B cell (primary cell): ENCODE measurements around the gene ZCWPW2. TPM values are rescaled to one million over a fixed set of nuclear protein-coding genes. Genes with fewer than 3 reads are reported as not detected.

Source experiments
- ATAC-seq: fragments of 200-7000 bp; cut with Tn5 transposase; one replicate; pipeline ENCODE4 v1.10.0; 2021; ENCODE audit warnings: low read depth, mild to moderate bottlenecking, moderate number of reproducible peaks, moderate library complexity
- CTCF ChIA-PET: fragments of 350-600 bp; sonication (Branson Sonifier 250); formaldehyde crosslinking; loops from one replicate; lab custom pipeline; 2021; ENCODE audit warnings: antibody characterized with exemption, inconsistent platforms; lab: Charles Lee
- POLR2A ChIA-PET: fragments of 350-600 bp; sonication (Branson Sonifier 250); formaldehyde crosslinking; loops from one replicate; lab custom pipeline; 2021; ENCODE audit warnings: antibody characterized with exemption; lab: Charles Lee
- DNase-seq: peaks from one replicate; pipeline ENCODE4 v3.0.0; 2013
- H2AFZ ChIP-seq: 2 replicates; pipeline ENCODE4 v1.6.1; 2012; ENCODE audit warnings: mild to moderate bottlenecking, low read depth, low read length; ENCODE audit not compliant: insufficient read depth, poor library complexity, severe bottlenecking
- H3K27ac ChIP-seq, 2 donors: 1 replicate in 1 of 2; 2 replicates in 1 of 2; pipeline ENCODE4 v1.5.1; 2012 to 2013; ENCODE audit warnings: low read length in 2 of 2, mild to moderate bottlenecking in 2 of 2, moderate library complexity in 1 of 2
- H3K27me3 ChIP-seq, 4 experiments: fragments of 200-600 bp in 1 of 4; sonication (generic) in 1 of 4; replicated peaks in 1 of 4; 1 replicate in 2 of 4; 2 replicates in 2 of 4; pipeline versions ENCODE4 v1.6.1 to v1.7.0; 2013 to 2016; ENCODE audit warnings: low read length in 3 of 4, mild to moderate bottlenecking in 2 of 4, mixed read lengths in 1 of 4, moderate library complexity in 1 of 4; ENCODE audit not compliant: insufficient read depth in 4 of 4, control insufficient read depth in 3 of 4; ENCODE audit errors: control extremely low read depth in 1 of 4
- H3K36me3 ChIP-seq, 2 experiments: replicated peaks in 1 of 2; 1 replicate in 1 of 2; 2 replicates in 1 of 2; pipeline versions ENCODE4 v1.6.1 to v1.7.1; 2013; ENCODE audit warnings: low read length in 1 of 2; ENCODE audit not compliant: insufficient read depth in 2 of 2, control insufficient read depth in 1 of 2; ENCODE audit errors: control extremely low read depth in 1 of 2, extremely low read depth in 1 of 2
- H3K4me1 ChIP-seq, 2 donors: fragments of 200-600 bp in 1 of 2; sonication (generic) in 1 of 2; 1 replicate in 1 of 2; 2 replicates in 1 of 2; pipeline versions ENCODE4 v1.5.1 to v1.6.1; 2013 to 2017; ENCODE audit warnings: low read length in 2 of 2; ENCODE audit not compliant: control insufficient read depth in 2 of 2, insufficient read depth in 2 of 2
- H3K4me2 ChIP-seq: replicated peaks from 2 replicates; pipeline ENCODE3; 2012; ENCODE audit warnings: mild to moderate bottlenecking, low read depth, low read length; ENCODE audit not compliant: poor library complexity, severe bottlenecking
- H3K4me3 ChIP-seq, 5 experiments: fragments of 200-600 bp in 1 of 5; sonication (generic) in 1 of 5; 1 replicate in 3 of 5; 2 replicates in 2 of 5; pipeline versions ENCODE4 v1.5.1 to v1.7.0; 2011 to 2016; ENCODE audit warnings: low read length in 4 of 5, mild to moderate bottlenecking in 4 of 5, low read depth in 2 of 5, control low read depth in 1 of 5, moderate library complexity in 1 of 5; ENCODE audit not compliant: insufficient read depth in 1 of 5; ENCODE audit errors: control extremely low read depth in 1 of 5, extremely low read depth in 1 of 5
- H3K79me2 ChIP-seq: fragments of 200-600 bp; sonication (generic); one replicate; pipeline ENCODE4 v1.6.0; 2016; ENCODE audit warnings: low read length; ENCODE audit not compliant: control insufficient read depth, insufficient read depth
- H3K9ac ChIP-seq: fragments of 200-600 bp; sonication (generic); 2 replicates; pipeline ENCODE4 v1.6.1; 2017; ENCODE audit warnings: mild to moderate bottlenecking, low read length, moderate library complexity
- H3K9me3 ChIP-seq, 3 donors: one replicate each; pipeline versions ENCODE4 v1.6.1 to v1.7.1; 2013; ENCODE audit warnings: low read length in 2 of 3; ENCODE audit not compliant: control insufficient read depth in 2 of 3, insufficient read depth in 1 of 3; ENCODE audit errors: control extremely low read depth in 1 of 3
- H4K20me1 ChIP-seq: 2 replicates; pipeline ENCODE4 v1.6.0; 2012; ENCODE audit warnings: mild to moderate bottlenecking, low read length; ENCODE audit not compliant: insufficient read depth, control insufficient read depth, poor library complexity, severe bottlenecking
- H3K27ac Mint-ChIP-seq: one replicate; pipeline ENCODE4 v1.8.0; 2021; ENCODE audit warnings: mixed read lengths
- H3K27me3 Mint-ChIP-seq: one replicate; pipeline ENCODE4 v1.8.0; 2021; ENCODE audit warnings: mixed read lengths
- H3K4me1 Mint-ChIP-seq: one replicate; pipeline ENCODE4 v1.8.0; 2021; ENCODE audit warnings: mixed read lengths
- H3K4me3 Mint-ChIP-seq: one replicate; pipeline ENCODE4 v1.8.0; 2021; ENCODE audit warnings: mixed read lengths
- H3K9me3 Mint-ChIP-seq: one replicate; pipeline ENCODE4 v1.8.0; 2022; ENCODE audit warnings: mixed read lengths; ENCODE audit not compliant: insufficient read depth
- CTCF ChIP-seq: fragments of 200-600 bp; IDR thresholded peaks from one replicate; pipeline ENCODE4 v1.8.0; 2022; ENCODE audit warnings: antibody characterized with exemption, mild to moderate bottlenecking
- EZH2 ChIP-seq: IDR thresholded peaks from 2 replicates; pipeline ENCODE4 v1.6.1; 2012; ENCODE audit warnings: borderline replicate concordance, low read depth, mild to moderate bottlenecking, moderate library complexity, low read length; ENCODE audit not compliant: insufficient read depth, poor library complexity, severe bottlenecking
- WGBS: methylation state at CpG from one replicate; pipeline ENCODE4 v1.1.5; 2013; ENCODE audit warnings: missing lambda C conversion rate; ENCODE audit not compliant: insufficient coverage; 5-methylcytosine and 5-hydroxymethylcytosine counted together
- intact Hi-C: fragments of 100-400 bp; cut with micrococcal nuclease; formaldehyde crosslinking; loops from one replicate; pipeline ENCODE4 v1.10.0; 2022
- polyA plus RNA-seq: library from polyadenylated mRNA; depleted of rRNA; stranded (reverse); fragments of >200 nt; gene quantifications from 2 replicates; pipeline ENCODE4 v1.2.3, GENCODE V29; 2012
- total RNA-seq, 2 donors: library from RNA; stranded (reverse); fragments of 120-200 nt in 1 of 2; gene quantifications; 1 replicate in 1 of 2; 2 replicates in 1 of 2; pipeline versions ENCODE4 v1.2.3 to v1.2.4, GENCODE V29; 2013 to 2022

ZCWPW2 gene
- total and polyA plus RNA-seq, 2 donors (not counting 1 experiment from before 2014, with no cell fraction given): not detected

- ChIA-PET POLR2A (no interaction called here), CTCF (interaction anchor here (0.6 kb wide), 1 partner anchor 764 kb away, joined by 3 read pairs; no protein-coding TSS in a partner anchor)
- H3K4me1 ChIP-seq: no peaks in the 10 kb centered on the region
- no peak for ATAC-seq
- H3K4me3 ChIP-seq: no peak overlapping the region
- no peak overlapping the region for H2AFZ ChIP-seq
- no peaks in the 10 kb centered on the region for H4K20me1 ChIP-seq
- no peaks in the 10 kb centered on the region for H3K27me3 ChIP-seq
- no peak overlapping the region for H3K27ac ChIP-seq
- TF ChIP-seq EZH2 (no peak), CTCF (peak; percentile 53)
- no peaks in the 10 kb centered on the region for H3K9me3 ChIP-seq
- H3K79me2 ChIP-seq: no peaks in the 10 kb centered on the region
- intact Hi-C loops: no loop called here
- H3K4me2 ChIP-seq: no peak overlapping the region
- no peaks in the 10 kb centered on the region for H3K27me3 Mint-ChIP-seq
- DNase-seq: no peak
- no peak overlapping the region for H3K27ac Mint-ChIP-seq
- H3K4me3 Mint-ChIP-seq: no peak overlapping the region
- no peaks in the 10 kb centered on the region for H3K36me3 ChIP-seq
- H3K9ac ChIP-seq: no peak overlapping the region
- peaks cover 8% of the 10 kb centered on the region for H3K9me3 Mint-ChIP-seq
- no peaks in the 10 kb centered on the region for H3K4me1 Mint-ChIP-seq
Observed at GRCh38 chr3:28476194-28476593, 127.7 kb downstream of the ZCWPW2 start.

- ATAC-seq: no peak
Observed at GRCh38 chr3:28476764-28477163, 128.2 kb downstream of the ZCWPW2 start.

More at GRCh38 chr3:28476764-28477163, 128.2 kb downstream of the ZCWPW2 start:
- Mint-ChIP-seq H3K4me3 (no peak overlapping the region), H3K4me1 (no peaks in the 10 kb centered on the region), H3K27ac (no peak overlapping the region), H3K9me3 (peaks cover 8% of the 10 kb centered on the region), H3K27me3 (no peaks in the 10 kb centered on the region)
- no peak overlapping the region for H3K4me3 ChIP-seq
- ChIA-PET CTCF (interaction anchor here (0.6 kb wide), 1 partner anchor 765 kb away, joined by 3 read pairs; no protein-coding TSS in a partner anchor), POLR2A (no interaction called here)
- no peaks in the 10 kb centered on the region for H3K36me3 ChIP-seq
- H3K4me2 ChIP-seq: no peak overlapping the region
- intact Hi-C loops: no loop called here
- no peak for TF ChIP-seq CTCF
- no peak for TF ChIP-seq EZH2
- no peaks in the 10 kb centered on the region for H3K27me3 ChIP-seq
- no peaks in the 10 kb centered on the region for H3K9me3 ChIP-seq
- H3K9ac ChIP-seq: no peak overlapping the region
- no peaks in the 10 kb centered on the region for H3K79me2 ChIP-seq
- H3K4me1 ChIP-seq: no peaks in the 10 kb centered on the region
- DNase-seq: no peak
- H4K20me1 ChIP-seq: no peaks in the 10 kb centered on the region
- H2AFZ ChIP-seq: no peak overlapping the region
- H3K27ac ChIP-seq: no peak overlapping the region
- 95% methylated on average over 3 of the region's 5 CpGs for WGBS
